HS-27A (cell line): Measurements from ENCODE around the gene SMAD3.

Source experiments
- DNase-seq: peaks from one replicate; pipeline ENCODE4 v3.0.0-alpha.2; 2012; ENCODE audit warnings: low read depth, missing footprints

The SMAD3 gene

DNA sequence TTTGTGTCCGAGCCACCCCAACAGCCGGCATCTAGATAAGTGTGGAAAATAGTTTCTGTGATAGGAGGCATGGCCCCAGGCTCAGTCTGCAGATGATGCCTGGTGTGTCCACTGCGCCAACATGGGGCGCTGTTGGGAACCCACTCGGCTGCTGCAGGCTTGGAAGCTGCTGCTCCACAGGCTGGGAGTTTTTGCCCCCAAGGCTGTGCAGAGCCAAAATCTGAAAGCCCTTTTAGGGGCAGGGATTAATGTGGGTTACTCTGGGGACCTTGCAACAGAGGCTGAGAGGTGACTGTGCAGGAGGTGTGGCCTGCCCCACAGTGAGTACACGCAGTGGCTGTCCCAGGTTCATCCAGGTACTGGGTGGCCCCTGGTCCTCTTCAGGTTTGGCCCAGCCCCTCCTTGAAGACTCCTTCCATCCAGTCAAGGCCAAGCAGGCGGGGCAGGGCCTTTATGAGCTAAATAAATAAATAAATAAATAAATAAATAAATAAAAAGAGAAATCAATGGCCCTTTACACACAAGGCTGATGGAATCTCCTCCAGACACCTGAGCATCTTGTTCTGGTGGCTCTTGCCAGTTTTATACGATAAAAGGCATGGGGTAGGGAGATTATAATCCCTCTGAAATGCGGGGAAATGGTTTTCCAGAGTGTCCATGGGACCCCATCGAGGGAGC, 115.3 kb downstream of the SMAD3 start:
- DNase-seq: no peak

DNA sequence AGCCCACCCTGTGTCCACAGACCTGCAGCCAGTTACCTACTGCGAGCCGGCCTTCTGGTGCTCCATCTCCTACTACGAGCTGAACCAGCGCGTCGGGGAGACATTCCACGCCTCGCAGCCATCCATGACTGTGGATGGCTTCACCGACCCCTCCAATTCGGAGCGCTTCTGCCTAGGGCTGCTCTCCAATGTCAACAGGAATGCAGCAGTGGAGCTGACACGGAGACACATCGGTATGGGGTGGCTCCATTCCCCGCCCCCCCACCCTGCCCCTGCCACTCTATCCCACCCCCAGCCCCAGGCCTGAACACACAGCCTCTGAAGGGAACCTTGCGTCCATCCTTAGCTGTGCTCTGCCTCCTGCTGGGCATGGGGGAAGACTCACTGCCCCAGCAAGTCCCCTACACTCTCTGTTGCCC, 115.8 kb downstream of the SMAD3 start:
- DNase-seq: no peak

DNA sequence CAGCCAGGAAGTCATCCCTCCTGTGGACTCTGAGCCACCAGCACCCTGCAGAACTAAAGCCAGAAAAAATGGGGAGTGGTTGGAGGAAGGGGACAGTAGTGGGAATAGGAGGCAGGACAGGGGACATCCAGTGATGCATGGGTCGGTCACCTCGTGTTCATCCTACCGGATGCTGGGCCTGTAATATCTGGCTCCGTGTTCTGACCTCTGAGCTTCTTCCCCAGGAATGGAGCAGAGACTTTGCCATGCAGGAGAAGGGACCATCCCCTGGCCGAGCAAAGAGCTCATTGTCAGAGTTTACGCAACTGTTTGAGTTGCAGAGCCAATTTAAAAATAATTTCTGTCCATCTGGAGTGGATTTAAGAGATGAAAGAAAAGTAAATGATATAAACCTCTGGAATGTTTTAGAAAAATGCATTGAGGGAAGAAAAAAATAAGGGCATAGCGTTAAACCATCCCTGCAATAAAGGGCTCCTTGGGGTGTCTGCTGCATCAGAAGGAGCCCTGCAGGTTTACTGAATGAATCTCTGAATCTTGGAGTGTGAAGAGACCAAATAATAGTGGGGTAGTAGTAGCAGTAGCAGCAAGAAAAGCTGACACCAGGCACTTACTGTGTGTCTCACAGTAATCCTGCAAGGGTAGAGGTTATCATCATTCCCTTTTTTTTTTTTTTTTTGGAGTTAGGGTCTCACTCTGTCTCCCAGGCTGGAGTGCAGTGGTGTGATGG, 118.2 kb downstream of the SMAD3 start:
- DNase-seq: no peak

DNA sequence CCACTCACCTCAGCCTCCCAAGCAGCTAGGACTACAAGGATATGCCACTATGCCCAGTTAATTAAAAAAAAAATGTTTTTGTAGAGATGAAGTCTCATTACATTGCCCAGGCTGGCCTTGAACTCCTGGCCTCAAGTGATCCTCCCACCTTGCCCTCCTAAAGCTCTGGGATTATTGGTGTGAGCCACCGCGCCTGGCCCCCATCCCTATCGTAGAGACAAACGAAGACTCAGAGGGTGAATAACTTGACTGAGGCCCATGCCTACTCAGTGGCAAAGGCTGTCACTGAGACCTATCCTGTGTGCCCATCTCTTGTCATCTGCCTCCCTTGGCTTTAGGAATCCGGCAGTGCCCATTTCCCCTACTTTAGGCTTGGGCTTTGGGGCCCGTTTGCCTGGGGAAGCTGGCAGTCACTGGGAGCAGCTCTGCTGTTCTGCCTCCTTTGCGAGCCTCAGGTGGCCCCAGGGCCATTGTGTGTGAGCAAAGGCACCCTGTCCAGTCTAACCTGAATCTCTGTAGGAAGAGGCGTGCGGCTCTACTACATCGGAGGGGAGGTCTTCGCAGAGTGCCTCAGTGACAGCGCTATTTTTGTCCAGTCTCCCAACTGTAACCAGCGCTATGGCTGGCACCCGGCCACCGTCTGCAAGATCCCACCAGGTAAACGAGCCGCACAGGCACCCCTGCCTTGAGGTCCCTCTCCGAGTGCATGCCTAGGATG, 119.0 kb downstream of the SMAD3 start:
- no peak for DNase-seq

DNA sequence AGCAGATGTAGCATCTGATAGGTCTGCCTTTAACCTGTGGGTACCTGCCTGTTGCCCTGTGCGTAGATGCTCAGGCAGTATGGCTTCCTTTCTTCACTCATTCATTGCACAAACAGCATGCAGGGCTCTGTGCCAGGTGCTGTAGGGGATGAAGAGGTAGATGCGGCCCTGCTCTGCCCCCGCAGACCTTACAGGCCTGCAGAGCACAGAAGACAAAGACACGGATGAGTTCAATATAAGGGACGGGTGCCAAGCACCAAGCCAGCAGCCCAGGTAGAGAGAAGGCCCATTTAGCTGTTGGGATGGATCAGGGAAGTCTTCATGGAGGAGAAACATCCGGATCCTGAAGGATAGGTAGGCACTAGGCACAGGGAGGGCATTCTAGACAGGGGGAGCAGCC, 119.6 kb downstream of the SMAD3 start:
- DNase-seq: no peak

DNA sequence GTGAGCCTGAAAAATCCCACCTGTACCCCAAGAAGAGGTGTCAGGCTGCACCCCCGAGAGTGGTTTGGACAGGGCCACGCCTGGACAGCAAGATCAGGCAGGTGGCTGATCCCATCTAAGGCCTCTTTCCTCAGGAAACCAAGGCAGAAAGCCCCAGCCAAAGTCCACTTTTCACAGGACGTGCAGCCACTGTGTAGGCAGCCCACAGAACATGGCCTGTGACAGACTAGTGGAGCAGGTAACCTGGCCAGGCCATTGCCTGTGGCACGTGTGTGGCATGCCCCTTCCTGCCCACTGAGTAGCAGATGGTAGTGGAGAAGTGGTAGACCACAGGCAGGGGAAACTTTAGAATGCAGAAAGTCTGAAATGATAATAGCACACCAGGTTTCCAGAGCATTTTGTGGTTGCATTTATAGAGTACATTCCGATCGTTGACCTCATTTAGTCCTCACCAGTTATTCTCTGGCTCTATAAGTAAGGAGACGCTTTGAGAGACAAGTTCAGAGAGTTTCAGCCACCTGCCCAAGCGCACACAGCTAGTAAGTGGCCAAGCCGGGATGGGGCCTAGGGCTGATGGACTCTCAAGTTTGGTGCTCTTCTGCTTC, 120.3 kb downstream of the SMAD3 start:
- no peak for DNase-seq

DNA sequence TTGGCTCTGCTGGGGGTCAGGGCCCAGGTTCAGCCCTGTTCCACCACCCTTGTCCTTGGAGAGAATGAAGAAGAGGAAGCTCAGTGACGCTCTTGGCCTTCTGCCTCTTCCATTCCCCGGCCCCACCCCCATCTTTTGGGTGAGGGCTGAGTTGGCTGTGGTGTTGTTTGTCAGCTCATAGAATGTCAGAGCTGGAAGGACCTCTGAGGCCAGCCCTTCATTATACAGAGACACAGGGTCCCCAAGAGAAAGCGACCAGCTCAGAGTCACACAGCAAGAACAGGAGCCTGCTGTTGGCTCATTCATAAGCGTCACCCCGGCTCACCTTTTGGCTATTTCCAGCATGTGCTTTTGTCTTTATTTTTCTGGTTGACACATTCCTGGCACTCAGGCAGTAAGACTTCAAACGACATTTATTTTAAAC, 120.8 kb downstream of the SMAD3 start:
- no peak for DNase-seq

DNA sequence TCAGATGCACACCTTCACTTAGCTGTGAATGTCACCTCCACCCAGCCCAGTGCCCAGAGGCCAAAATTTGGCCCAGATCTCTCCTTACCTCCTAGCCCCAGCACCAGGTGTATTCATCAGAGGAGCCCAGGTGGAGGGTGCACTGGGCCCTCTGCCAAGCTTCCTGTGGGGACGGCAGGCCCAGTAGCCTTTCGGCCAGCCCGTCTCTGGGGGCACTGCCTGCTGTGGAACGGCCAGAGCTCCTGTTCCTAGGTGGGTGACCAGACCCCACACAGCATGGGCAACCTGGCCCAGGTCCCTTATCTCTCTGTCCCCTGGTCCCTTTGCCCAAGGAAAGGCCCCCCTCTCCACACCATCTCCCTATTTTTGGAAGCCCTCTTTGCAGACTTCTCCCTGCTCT, 121.3 kb downstream of the SMAD3 start:
- DNase-seq: no peak

DNA sequence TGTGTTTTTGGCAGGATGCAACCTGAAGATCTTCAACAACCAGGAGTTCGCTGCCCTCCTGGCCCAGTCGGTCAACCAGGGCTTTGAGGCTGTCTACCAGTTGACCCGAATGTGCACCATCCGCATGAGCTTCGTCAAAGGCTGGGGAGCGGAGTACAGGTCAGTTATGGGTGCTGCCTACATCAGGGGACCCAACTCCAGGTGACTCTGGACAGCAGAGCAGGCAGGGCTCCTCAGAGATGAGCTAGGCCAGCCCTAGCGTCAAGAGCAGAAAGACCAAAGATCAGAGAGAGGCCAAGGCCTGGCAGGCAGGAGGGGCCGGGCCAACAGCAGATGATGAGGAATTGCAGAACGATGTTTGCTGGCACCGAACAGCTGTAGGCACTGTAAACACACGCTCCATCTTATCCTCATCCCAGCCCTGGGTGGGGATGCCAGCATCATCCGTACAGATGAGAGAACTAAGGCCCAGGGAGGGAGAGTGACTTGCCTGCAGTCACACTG, 122.0 kb downstream of the SMAD3 start:
- DNase-seq: no peak

DNA sequence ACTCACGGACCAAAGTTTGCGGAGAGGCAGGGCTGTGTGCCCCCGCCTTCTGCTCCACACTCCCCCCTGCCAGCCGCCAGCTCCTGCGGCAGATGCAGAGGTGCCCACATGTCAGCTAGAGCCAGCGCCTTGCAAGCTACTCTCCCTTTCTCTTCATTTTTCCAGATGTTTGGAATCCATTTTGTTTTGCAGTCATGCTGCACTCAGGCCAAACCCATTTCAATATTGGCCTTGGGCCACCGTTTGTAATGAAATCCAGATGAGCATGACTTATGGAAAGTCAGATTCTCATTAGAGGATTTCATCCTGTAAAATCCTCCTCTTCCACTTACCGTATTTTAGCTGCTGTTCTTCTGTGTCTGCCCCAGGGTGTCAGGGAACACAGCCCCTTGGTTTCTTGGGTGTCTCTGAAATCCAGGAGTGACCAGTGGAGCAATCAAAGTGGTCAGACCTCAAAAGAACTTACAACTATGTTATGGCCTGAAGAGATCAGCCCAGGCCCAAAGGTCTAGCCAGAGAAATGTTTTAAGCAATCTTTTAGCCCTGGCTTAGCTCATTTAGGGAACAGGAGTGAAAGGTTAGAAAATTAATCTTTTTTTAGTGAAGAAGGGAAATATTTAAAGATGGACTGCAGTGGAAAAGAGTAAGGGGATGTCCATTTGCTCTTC, 123.3 kb downstream of the SMAD3 start:
- DNase-seq: no peak

DNA sequence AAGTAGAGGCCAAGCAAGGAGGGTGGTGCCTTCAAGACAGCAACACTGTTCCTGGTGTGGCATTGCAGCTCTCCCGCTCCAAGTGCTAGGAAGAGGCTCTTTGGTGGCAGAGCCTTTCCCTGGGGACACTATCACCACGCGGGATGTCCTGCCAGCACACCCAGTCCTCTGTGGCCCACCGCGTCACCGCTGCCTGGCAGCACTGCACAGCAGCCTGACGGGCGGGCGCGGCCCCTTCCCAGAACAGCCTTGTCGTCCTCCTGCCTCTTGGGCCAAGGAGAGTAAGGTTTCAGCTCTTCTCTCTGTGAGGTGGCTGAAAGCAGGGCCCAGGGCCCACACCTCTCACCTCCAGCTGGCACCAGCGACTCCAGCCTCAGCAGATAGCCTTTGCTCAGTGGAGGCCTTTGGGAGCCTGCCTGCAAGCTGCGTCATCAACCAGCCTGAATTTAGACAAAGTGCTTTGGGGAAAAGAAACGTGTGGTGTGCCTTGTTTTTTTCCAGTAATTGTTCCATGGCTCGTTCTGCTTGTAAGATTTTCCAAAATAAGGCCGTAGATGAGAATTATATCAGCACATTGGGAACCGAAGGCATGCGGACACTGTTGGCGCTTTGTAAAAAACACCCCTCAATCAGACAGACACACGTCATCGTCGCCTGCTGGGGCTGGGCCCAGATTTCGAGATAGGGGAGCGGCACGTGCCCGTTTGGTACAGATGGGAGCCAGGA, 124.1 kb downstream of the SMAD3 start:
- DNase-seq: no peak

DNA sequence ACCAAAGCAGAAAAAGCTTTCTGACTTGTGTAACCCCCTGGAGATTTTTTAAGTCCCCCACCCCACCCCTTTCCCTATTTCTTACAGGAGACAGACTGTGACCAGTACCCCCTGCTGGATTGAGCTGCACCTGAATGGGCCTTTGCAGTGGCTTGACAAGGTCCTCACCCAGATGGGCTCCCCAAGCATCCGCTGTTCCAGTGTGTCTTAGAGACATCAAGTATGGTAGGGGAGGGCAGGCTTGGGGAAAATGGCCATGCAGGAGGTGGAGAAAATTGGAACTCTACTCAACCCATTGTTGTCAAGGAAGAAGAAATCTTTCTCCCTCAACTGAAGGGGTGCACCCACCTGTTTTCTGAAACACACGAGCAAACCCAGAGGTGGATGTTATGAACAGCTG, 124.9 kb downstream of the SMAD3 start:
- DNase-seq: no peak

DNA sequence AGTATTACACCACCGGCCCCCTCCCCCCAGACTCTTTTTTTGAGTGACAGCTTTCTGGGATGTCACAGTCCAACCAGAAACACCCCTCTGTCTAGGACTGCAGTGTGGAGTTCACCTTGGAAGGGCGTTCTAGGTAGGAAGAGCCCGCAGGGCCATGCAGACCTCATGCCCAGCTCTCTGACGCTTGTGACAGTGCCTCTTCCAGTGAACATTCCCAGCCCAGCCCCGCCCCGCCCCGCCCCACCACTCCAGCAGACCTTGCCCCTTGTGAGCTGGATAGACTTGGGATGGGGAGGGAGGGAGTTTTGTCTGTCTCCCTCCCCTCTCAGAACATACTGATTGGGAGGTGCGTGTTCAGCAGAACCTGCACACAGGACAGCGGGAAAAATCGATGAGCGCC, 125.4 kb downstream of the SMAD3 start:
- no peak for DNase-seq

DNA sequence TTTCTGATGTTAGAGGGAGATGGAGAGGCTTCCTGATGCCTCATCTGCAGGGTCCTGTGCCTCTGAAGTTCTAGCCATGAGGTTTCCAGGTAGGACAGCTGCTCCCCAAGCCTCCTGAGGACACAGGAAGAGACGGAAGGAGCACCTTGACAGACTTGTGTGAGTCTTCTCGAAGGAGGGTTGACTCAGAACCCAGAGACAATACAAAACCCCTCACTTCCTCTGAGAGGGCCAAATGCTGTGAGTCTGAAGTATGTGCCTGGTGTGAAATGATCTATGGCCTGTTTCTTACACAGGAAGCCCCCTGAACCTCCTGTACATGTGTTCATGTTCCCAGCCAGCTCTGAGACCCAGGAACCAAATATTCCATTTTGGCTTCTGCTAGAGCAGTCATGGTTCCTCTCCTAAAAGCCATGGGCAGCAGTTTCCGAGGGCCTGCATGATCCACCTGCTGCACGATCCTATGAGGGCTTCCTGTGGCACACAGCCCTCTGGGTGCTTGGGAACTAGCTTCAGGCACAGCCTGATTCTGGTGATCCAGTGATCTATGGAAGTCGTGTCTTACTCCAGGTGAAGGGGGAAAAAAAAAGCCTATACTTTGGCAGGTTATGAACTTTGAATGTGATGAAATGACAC, 126.9 kb downstream of the SMAD3 start:
- DNase-seq: no peak

DNA sequence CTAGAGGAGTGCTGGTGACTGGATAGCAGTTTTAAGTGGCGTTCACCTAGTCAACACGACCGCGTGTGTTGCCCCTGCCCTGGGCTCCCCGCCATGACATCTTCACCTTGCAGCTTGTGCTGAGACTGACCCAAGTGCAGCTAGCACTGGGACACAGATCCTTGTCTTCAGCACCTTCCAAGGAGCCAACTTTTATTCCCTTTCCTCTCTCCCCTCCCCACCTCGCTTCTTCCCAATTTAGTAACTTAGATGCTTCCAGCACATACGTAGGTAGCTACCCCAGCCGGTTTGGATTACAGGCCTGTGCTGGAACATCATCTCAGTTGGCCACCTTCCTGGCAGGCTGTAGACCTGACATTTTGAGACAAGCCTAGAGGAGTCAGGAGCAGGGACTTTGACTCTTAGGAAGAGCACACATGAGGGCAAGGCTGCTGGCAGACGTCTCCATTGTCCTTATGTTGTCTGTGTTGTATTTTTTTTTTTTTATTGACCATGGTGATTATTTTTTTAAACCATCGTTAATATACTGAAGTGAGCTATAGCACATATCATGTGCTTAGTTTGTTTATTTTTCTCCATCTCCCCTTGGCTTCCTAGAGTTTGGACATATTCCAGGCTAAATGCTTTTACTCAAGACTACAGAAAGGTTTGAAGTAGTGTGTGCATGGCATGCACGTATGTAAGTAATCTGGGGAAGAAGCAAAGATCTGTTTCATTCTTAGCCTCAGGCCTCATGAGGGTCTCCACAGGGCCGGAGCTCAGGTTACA, 128.0 kb downstream of the SMAD3 start:
- no peak for DNase-seq

DNA sequence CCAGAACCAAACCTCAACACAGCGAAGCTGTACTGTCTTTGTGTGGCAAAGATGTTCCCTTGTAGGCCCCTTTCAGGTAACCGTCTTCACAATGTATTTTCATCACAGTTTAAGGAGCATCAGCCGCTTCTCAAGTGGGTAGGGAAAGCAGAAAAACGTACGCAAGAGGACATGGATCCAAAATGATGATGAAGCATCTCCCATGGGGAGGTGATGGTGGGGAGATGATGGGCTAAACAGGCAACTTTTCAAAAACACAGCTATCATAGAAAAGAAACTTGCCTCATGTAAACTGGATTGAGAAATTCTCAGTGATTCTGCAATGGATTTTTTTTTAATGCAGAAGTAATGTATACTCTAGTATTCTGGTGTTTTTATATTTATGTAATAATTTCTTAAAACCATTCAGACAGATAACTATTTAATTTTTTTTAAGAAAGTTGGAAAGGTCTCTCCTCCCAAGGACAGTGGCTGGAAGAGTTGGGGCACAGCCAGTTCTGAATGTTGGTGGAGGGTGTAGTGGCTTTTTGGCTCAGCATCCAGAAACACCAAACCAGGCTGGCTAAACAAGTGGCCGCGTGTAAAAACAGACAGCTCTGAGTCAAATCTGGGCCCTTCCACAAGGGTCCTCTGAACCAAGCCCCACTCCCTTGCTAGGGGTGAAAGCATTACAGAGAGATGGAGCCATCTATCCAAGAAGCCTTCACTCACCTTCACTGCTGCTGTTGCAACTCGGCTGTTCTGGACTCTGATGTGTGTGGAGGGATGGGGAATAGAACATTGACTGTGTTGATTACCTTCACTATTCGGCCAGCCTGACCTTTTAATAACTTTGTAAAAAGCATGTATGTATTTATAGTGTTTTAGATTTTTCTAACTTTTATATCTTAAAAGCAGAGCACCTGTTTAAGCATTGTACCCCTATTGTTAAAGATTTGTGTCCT, 129.0 kb downstream of the SMAD3 start:
- no peak for DNase-seq

DNA sequence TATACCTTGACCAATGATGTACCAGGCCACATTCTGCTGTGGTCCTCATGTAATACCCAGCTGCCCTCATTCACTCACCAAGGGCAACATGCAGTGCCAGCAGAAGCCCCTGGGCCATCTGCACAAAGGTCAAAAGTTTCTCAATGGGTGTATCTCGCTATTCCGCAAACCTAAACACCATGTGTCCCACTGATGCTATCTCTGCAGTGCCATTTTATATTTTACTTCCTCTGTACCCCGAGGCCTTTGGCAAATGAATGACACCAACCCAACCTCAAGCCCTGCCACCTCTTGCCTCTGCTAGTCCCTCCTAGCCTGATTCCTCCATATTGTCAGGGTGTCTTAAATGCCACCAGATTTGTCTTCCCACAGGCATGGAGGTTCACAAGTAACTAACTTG, 129.9 kb downstream of the SMAD3 start:
- DNase-seq: no peak

DNA sequence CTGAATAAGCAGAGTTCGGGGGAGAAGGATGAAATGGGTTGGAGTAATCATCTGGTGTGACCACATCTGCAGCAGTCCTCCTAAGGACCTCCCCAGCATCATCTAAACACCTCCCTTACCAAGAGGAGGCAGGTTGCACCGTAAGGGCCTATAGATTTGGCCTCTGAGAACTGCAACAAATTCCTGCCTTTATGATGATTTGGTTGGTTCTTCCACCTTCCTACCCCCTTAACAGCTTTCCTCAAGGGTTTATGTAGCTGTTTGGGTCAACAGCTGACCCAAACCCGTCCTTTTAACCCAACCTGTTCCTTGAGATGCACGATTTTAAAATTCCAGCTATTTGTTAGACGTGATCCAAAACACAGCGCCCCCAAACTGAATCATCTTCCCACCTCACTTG, 130.8 kb downstream of the SMAD3 start:
- no peak for DNase-seq
